SK-N-DZ (cell line): ENCODE measurements around the gene SSBP3.
A peak's percentile ranks its signal among the peaks of the same experiment; 100 is the strongest.
"Not testable (repeated sequence)": the region's sequence is repeated elsewhere in the genome, so short reads cannot be mapped to it uniquely, and the experiment has no call there.

Source experiments
- DNase-seq: peaks from one replicate; pipeline ENCODE4 v3.0.0-alpha.2; 2015; ENCODE audit warnings: low spot score

Gene SSBP3

GRCh38 chr1:54246116-54246721, 160.0 kb downstream of the SSBP3 start:
- DNase-seq, result peak; percentile 21

GRCh38 chr1:54245501-54245900, 160.7 kb downstream of the SSBP3 start:
- no peak for DNase-seq

- DNase-seq, result no peak
These were observed 161.5 kb downstream of the SSBP3 start for GRCh38 chr1:54244655-54245054.

- no peak for DNase-seq
These were observed 163.2 kb downstream of the SSBP3 start for GRCh38 chr1:54243022-54243421.

- DNase-seq, result no peak
These were observed 164.8 kb downstream of the SSBP3 start for GRCh38 chr1:54241364-54241763.

GRCh38 chr1:54240741-54241335, 165.4 kb downstream of the SSBP3 start:
- no peak for DNase-seq

GRCh38 chr1:54239631-54240031, 166.6 kb downstream of the SSBP3 start:
- no peak for DNase-seq

GRCh38 chr1:54239035-54239383, 167.2 kb downstream of the SSBP3 start:
- DNase-seq, result no peak

- DNase-seq, result no peak
These were observed 167.7 kb downstream of the SSBP3 start for GRCh38 chr1:54238353-54239034.

GRCh38 chr1:54237586-54237985, 168.6 kb downstream of the SSBP3 start:
- no peak for DNase-seq

GRCh38 chr1:54234284-54234683, 171.9 kb downstream of the SSBP3 start:
- DNase-seq, result no peak

- not testable (repeated sequence) for DNase-seq
These were observed 173.0 kb downstream of the SSBP3 start for GRCh38 chr1:54233196-54233595.

- peak; percentile 95 for DNase-seq
These were observed 175.5 kb downstream of the SSBP3 start for GRCh38 chr1:54230507-54231339.

GRCh38 chr1:54229281-54229891, 176.8 kb downstream of the SSBP3 start:
- DNase-seq, result no peak

GRCh38 chr1:54228638-54229079, 177.5 kb downstream of the SSBP3 start:
- no peak for DNase-seq

- DNase-seq, result no peak
These were observed 178.3 kb downstream of the SSBP3 start for GRCh38 chr1:54227891-54228310.

- no peak for DNase-seq
These were observed 179.0 kb downstream of the SSBP3 start for GRCh38 chr1:54227091-54227602.

GRCh38 chr1:54225986-54226559, 180.1 kb downstream of the SSBP3 start:
- DNase-seq, result no peak

GRCh38 chr1:54225378-54225777, 180.8 kb downstream of the SSBP3 start:
- DNase-seq, result no peak

GRCh38 chr1:54224233-54224632, 182.0 kb downstream of the SSBP3 start:
- DNase-seq, result no peak
